SK-N-MC (cell line): ENCODE results near the gene DIDO1.

Source experiments
- DNase-seq: peaks from one replicate; pipeline ENCODE4 v3.0.0-alpha.2; 2011; ENCODE audit warnings: low read depth, low spot score
- H3K27ac ChIP-seq: fragments of 200-600 bp; sonication (generic); 2 replicates; pipeline ENCODE4 v1.5.1; 2016; ENCODE audit warnings: mixed run types
- H3K36me3 ChIP-seq: fragments of 200-600 bp; sonication (generic); 2 replicates; pipeline ENCODE4 v1.6.1; 2017; ENCODE audit warnings: antibody characterized with exemption, low read length, mixed read lengths; ENCODE audit not compliant: insufficient read depth
- H3K4me3 ChIP-seq: fragments of 200-600 bp; sonication (generic); 2 replicates; pipeline ENCODE4 v1.5.1; 2016
- H3K9ac ChIP-seq: fragments of 200-600 bp; sonication (generic); 2 replicates; pipeline ENCODE4 v1.8.0; 2017; ENCODE audit warnings: mixed run types, mixed read lengths; ENCODE audit not compliant: insufficient read length
- H3K9me3 ChIP-seq: fragments of 200-600 bp; sonication (generic); 2 replicates; pipeline ENCODE4 v1.6.1; 2017; ENCODE audit warnings: low read depth, mild to moderate bottlenecking, antibody characterized with exemption, low read length, moderate library complexity, mixed read lengths
- EZH2 ChIP-seq: fragments of 200-600 bp; sonication (generic); IDR thresholded peaks from one replicate; pipeline ENCODE4 v1.6.1; 2017; ENCODE audit warnings: antibody characterized with exemption
- FOXP2 ChIP-seq: optimal IDR thresholded peaks from 2 replicates; pipeline ENCODE3; 2011; ENCODE audit warnings: mild to moderate bottlenecking, moderate library complexity; ENCODE audit not compliant: insufficient read depth; ENCODE audit errors: extremely low read length, control extremely low read depth
- POLR2AphosphoS5 ChIP-seq: IDR thresholded peaks from 2 replicates; pipeline ENCODE4 v1.6.1; 2012; ENCODE audit warnings: mild to moderate bottlenecking, low read depth, low read length, borderline replicate concordance

The DIDO1 gene

DNA sequence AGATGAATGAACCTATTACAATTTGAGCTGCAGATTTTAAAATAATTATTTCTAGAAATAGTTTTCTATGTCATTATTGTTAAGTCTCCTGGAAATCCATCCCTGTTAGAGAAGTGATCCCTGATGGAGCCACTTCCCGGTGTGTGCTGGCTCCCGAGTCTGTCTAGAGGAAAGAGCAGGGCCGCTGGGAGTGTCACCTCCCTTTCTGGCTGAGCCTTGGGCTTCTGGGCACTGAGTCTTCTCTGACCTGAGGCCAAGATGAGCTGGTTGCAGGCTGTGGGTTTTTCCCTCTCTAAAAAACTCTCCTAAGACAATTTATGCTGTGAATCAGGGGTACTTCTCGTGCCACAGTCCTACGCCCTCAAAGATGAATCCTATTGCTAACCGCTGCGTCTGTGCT is 35.9 kb downstream of the DIDO1 start:
- peaks cover 90% of the 10 kb centered on the region for H3K36me3 ChIP-seq
- H3K9ac ChIP-seq: no peak overlapping the region

DNA sequence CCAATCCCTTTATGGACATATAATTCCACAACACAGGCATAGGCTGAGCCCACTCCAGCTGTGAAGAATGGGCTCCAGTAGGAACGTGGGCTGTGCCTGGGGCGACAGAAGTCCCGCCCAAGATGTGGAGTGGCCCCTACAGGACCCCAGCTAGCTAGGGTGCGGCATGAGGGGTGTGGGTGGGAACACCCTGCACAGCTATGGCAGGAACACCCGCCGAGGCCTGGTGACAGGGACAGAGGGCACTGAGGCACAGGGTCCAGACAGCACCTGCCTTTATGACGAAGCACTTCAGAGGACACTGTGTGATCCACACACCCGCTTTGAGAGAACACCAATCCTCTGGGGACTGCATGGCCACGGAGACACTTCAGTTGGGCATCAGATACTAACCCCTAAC is 36.4 kb downstream of the DIDO1 start:
- Histone ChIP-seq H3K27ac (no peak overlapping the region), H3K36me3 (peaks cover 84% of the 10 kb centered on the region), H3K4me3 (no peak overlapping the region), H3K9me3 (no peaks in the 10 kb centered on the region), H3K9ac (no peak overlapping the region)
- DNase-seq: no peak
- TF ChIP-seq POLR2AphosphoS5 (no peak), FOXP2 (no peak)

More for the DNA sequence above, 35.9 kb downstream of the DIDO1 start:
- Histone ChIP-seq H3K4me3 (no peak overlapping the region), H3K27ac (no peak overlapping the region), H3K9me3 (no peaks in the 10 kb centered on the region)
- TF ChIP-seq POLR2AphosphoS5 (no peak), FOXP2 (no peak), EZH2 (no peak)
- DNase-seq: no peak

DNA sequence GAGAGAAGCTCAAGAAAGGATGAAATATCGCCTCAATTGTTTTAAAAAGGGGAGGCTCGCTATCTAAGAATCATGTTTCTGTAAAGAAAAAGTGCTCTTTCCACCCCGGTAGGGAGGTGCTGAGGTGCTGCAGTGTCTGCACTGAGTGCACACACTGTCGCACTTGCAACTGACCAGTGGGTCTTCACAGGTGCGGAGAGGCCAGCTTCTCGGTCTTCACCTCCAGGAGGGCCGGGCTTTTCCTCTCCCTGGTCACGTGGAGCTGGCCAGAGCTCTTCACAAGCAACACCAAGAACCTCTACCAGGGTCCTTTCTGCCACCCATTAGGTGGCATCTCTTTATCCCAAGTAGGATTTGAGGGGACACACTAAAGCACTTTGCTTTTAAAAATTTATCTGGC is 36.9 kb downstream of the DIDO1 start:
- Histone ChIP-seq H3K36me3 (peaks cover 80% of the 10 kb centered on the region), H3K9ac (no peak overlapping the region), H3K4me3 (no peak overlapping the region), H3K27ac (no peak overlapping the region), H3K9me3 (no peaks in the 10 kb centered on the region)
- no peak for TF ChIP-seq FOXP2
- TF ChIP-seq POLR2AphosphoS5: no peak
- TF ChIP-seq EZH2: no peak
- DNase-seq: no peak

DNA sequence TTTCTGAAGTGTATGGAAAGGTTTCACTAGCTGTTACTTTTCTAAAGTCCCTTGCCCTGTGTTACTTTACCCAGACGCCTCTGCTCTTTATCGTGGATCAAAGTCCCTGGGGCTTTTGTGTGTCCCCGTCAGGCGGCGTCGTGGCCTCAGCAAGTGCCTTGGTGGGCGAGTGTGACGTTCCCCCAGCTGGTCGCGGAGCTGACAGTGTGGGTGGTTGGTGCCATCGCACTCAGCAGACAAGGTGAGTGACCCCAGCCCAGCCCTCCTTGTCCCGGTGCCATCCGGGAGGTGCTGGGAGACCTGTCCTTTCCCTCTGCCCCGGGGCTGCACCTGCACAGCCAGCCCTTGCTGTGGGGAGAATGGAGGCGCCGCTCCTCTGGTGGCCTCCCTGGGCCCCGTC is 37.4 kb downstream of the DIDO1 start:
- Histone ChIP-seq H3K36me3 (peaks cover 75% of the 10 kb centered on the region), H3K4me3 (no peak overlapping the region), H3K27ac (no peak overlapping the region), H3K9ac (no peak overlapping the region), H3K9me3 (no peaks in the 10 kb centered on the region)
- DNase-seq: no peak
- TF ChIP-seq FOXP2 (no peak), POLR2AphosphoS5 (no peak), EZH2 (no peak)

DNA sequence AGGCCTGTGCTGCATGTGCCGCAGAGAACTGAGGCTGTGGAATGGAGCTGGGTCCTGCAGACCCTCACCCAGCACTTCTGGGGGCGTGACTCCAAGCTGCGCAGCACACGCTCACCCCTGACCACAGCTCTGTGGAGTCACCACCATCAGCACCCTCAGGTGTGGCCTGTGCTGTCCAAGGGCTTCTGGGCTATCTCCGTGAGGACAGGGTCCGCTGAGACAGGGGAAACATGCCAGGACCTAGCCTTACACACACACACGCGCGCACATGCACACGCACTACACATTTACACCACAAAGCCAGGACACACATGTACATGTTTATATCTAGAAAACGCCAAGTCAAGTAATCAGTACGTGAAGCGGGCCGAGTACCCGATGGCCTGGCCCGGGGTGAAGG is 37.9 kb downstream of the DIDO1 start:
- H3K36me3 ChIP-seq: peaks cover 70% of the 10 kb centered on the region
- DNase-seq: no peak
- no peak overlapping the region for H3K9ac ChIP-seq
- no peaks in the 10 kb centered on the region for H3K9me3 ChIP-seq
- no peak overlapping the region for H3K4me3 ChIP-seq
- no peak for TF ChIP-seq EZH2
- TF ChIP-seq POLR2AphosphoS5: no peak
- no peak for TF ChIP-seq FOXP2
- no peak overlapping the region for H3K27ac ChIP-seq

DNA sequence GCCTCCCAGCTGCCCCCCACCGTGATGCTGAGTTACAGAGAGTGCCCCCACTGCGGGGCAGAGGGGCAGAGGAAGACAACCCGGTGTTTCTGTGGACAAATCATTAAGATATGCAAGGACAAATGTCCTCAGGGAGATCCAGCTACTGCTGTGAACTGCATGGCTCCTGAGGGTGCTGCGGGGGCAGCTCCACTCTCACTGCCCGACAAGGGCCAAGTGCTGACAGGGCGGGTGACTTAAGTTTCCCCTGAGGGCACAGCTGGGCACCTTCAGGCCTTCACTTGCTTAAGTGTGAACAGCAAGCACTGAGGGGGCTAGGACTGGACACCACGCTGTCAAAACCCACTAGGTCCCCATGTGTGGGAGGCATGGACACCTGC is 38.5 kb downstream of the DIDO1 start:
- DNase-seq: no peak
- H3K9me3 ChIP-seq: no peaks in the 10 kb centered on the region
- H3K9ac ChIP-seq: no peak overlapping the region
- TF ChIP-seq POLR2AphosphoS5 (no peak), FOXP2 (no peak), EZH2 (no peak)
- peak overlapping the region; percentile 31 for H3K4me3 ChIP-seq
- peak overlapping the region; percentile 64; the same call in 1 of the 2 replicates for H3K27ac ChIP-seq
- peaks cover 64% of the 10 kb centered on the region for H3K36me3 ChIP-seq

DNA sequence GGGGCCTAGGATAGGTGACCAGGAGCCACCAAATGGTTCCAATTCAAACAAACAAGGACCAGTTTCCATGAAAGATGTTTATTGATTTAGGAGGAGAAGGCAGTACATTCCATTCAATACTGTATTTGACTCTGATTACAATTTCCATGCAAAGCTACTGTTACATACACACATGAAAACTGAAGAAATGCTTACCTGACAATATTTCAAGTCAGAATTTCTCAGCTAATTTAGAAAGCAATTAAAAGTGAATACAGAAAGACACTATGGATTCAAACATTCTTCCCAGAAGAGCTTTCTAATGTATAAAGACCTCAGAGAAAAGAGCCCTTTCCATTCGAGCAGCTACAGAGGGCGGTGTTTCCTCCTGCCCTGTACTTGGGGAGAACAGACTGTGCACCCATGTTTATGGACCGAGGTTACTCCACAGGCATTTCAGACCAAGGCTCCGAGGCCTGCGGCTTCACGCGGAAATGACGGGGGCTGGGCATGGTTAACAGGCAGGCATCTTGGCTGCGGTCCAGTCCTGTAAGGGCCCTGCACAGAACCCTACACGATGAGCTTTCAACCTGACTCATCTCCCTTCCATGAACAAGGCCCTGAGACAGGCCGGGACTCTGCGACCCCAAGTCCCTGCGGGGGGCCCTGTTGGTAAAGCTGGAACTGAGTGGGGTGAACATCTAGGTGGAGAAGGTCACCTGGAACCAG is 39.0 kb downstream of the DIDO1 start:
- H3K9ac ChIP-seq: peak overlapping the region; percentile 1
- no peaks in the 10 kb centered on the region for H3K9me3 ChIP-seq
- no peak for DNase-seq
- H3K36me3 ChIP-seq: peaks cover 59% of the 10 kb centered on the region
- peak overlapping the region; percentile 64 for H3K27ac ChIP-seq
- 0 out of 2 replicates have a peak, but pooled peaks have one; percentile 36 for TF ChIP-seq POLR2AphosphoS5
- TF ChIP-seq FOXP2: peak; percentile 37
- no peak for TF ChIP-seq EZH2
- H3K4me3 ChIP-seq: peak overlapping the region; percentile 31

DNA sequence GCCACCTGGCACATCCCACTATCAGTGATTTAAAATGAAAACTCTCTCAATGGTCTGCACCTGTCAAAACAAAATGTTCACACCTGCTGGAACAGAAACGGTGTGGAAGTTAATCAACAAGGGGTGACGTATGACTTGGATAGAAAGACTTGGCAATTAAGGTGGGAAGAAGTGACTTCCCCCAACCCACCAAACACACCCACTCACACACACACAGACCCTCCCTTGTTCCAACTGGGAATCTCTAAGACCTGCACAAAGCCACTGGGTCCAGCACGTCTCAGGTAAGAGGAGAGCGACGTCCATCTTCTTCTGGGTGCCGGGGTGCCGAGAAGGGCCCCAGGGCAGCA is 39.6 kb downstream of the DIDO1 start:
- H3K36me3 ChIP-seq: peaks cover 57% of the 10 kb centered on the region

More for the DNA sequence above, 39.6 kb downstream of the DIDO1 start:
- H3K9ac ChIP-seq: no peak overlapping the region
- no peak overlapping the region for H3K4me3 ChIP-seq
- DNase-seq: no peak
- 0 out of 2 replicates have a peak overlapping the region, but pooled peaks have one; percentile 64 for H3K27ac ChIP-seq
- H3K9me3 ChIP-seq: no peaks in the 10 kb centered on the region
- TF ChIP-seq POLR2AphosphoS5 (no peak), EZH2 (no peak), FOXP2 (no peak)
